ENCODE results near the gene PDXP.

PDXP gene

GRCh38 chr22:37639070-37639760, 19.3 kb upstream of the PDXP start, which contains the start of gene SH3BP1:
Gene SH3BP1, plus strand, starts transcription at chr22:37639669. Its CDS starts 119 bp downstream, at chr22:37639788.
- no peak for DNase-seq (ENCODE audit: low read depth)
- TF ChIP-seq CTCF (IDR thresholded peaks at IDR 0.05; ENCODE audit: low read depth, low read length, missing control alignments) = no peak
- in situ Hi-C loops (cut with HindIII; ENCODE audit: low sequenced_read_pairs) = no loop called here
- H3K4me3 ChIP-seq (ENCODE audit: low read depth, low read length) = peak within 1 kb of the TSS; percentile 51

GRCh38 chr22:37639771-37640590, 18.5 kb upstream of the PDXP start:
- peak overlapping the region; percentile 51 for H3K4me3 ChIP-seq (ENCODE audit: low read depth, low read length)
- in situ Hi-C loops (cut with HindIII; ENCODE audit: low sequenced_read_pairs) = no loop called here
- no peak for DNase-seq (ENCODE audit: low read depth)
- TF ChIP-seq CTCF (IDR thresholded peaks at IDR 0.05; ENCODE audit: low read depth, low read length, missing control alignments) = no peak

GRCh38 chr22:37640591-37641560, 17.6 kb upstream of the PDXP start:
- peak overlapping the region; percentile 51 for H3K4me3 ChIP-seq (ENCODE audit: low read depth, low read length)
- in situ Hi-C loops (cut with HindIII; ENCODE audit: low sequenced_read_pairs) = no loop called here
- no peak for TF ChIP-seq CTCF (IDR thresholded peaks at IDR 0.05; ENCODE audit: low read depth, low read length, missing control alignments)

GRCh38 chr22:37641561-37641949, 17.0 kb upstream of the PDXP start:
- H3K4me3 ChIP-seq (ENCODE audit: low read depth, low read length) = no peak overlapping the region
- no peak for DNase-seq (ENCODE audit: low read depth)
- TF ChIP-seq CTCF (IDR thresholded peaks at IDR 0.05; ENCODE audit: low read depth, low read length, missing control alignments) = no peak
- in situ Hi-C loops (cut with HindIII; ENCODE audit: low sequenced_read_pairs) = no loop called here

More at GRCh38 chr22:37640591-37641560, 17.6 kb upstream of the PDXP start:
- DNase-seq (ENCODE audit: low read depth) = no peak

- no peak overlapping the region for H3K4me3 ChIP-seq (ENCODE audit: low read depth, low read length)
- in situ Hi-C loops (cut with HindIII; ENCODE audit: low sequenced_read_pairs) = no loop called here
- no peak for DNase-seq (ENCODE audit: low read depth)
- peak; percentile 95 for TF ChIP-seq CTCF (IDR thresholded peaks at IDR 0.05; ENCODE audit: low read depth, low read length, missing control alignments)
These were observed 15.2 kb upstream of the PDXP start for GRCh38 chr22:37643225-37643847.

Data from astrocyte of the cerebellum (primary cell).